Measurements from ENCODE around the gene TH.

- TF ChIP-seq CTCF (IDR thresholded peaks at IDR 0.05): no peak
- no peak for TF ChIP-seq POLR2AphosphoS5 (IDR thresholded peaks at IDR 0.05; ENCODE audit: low read depth, low read length)
- TF ChIP-seq SIN3A (IDR thresholded peaks at IDR 0.05; ENCODE audit: borderline replicate concordance, insufficient read depth, low read depth, low read length): no peak
Measured at GRCh38 chr11:2147391-2147790, 24.2 kb downstream of the TH start.

All from Panc1 (cell line).